ENCODE data around the gene CPN1. TPM values are rescaled to one million over a fixed set of nuclear protein-coding genes. Genes with fewer than 3 reads are reported as not detected.

CPN1 gene
- total RNA-seq, 1 donor from 2014 or later, result not detected

- Histone ChIP-seq H3K27ac (peak overlapping the region; percentile 31), H3K27me3 (ENCODE audit: low read depth) (no peaks in the 10 kb centered on the region), H3K4me1 (peaks cover 4% of the 10 kb centered on the region), H3K36me3 (no peaks in the 10 kb centered on the region), H3K4me3 (no peak overlapping the region), H3K9me3 (no peaks in the 10 kb centered on the region)
- intact Hi-C loops (cut with DNase I), result no loop called here
- ATAC-seq (peak; percentile 56), DNase-seq (no peak)
- TF ChIP-seq, protein P1, sequence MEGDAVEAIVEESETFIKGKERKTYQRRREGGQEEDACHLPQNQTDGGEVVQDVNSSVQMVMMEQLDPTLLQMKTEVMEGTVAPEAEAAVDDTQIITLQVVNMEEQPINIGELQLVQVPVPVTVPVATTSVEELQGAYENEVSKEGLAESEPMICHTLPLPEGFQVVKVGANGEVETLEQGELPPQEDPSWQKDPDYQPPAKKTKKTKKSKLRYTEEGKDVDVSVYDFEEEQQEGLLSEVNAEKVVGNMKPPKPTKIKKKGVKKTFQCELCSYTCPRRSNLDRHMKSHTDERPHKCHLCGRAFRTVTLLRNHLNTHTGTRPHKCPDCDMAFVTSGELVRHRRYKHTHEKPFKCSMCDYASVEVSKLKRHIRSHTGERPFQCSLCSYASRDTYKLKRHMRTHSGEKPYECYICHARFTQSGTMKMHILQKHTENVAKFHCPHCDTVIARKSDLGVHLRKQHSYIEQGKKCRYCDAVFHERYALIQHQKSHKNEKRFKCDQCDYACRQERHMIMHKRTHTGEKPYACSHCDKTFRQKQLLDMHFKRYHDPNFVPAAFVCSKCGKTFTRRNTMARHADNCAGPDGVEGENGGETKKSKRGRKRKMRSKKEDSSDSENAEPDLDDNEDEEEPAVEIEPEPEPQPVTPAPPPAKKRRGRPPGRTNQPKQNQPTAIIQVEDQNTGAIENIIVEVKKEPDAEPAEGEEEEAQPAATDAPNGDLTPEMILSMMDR (IDR thresholded peaks at IDR 0.05), result no peak
Measured at GRCh38 chr10:100043796-100044195, 37.9 kb downstream of the CPN1 start.

GRCh38 chr10:100043344-100043743, 38.3 kb downstream of the CPN1 start:
- Histone ChIP-seq H3K9me3 (no peaks in the 10 kb centered on the region), H3K27me3 (ENCODE audit: low read depth) (no peaks in the 10 kb centered on the region), H3K4me3 (no peak overlapping the region), H3K4me1 (peaks cover 4% of the 10 kb centered on the region), H3K27ac (peak overlapping the region; percentile 31), H3K36me3 (no peaks in the 10 kb centered on the region)
- TF ChIP-seq, protein P1 (IDR thresholded peaks at IDR 0.05), result no peak
- DNase-seq (no peak), ATAC-seq (no peak)
- intact Hi-C loops (cut with DNase I), result no loop called here

DNA sequence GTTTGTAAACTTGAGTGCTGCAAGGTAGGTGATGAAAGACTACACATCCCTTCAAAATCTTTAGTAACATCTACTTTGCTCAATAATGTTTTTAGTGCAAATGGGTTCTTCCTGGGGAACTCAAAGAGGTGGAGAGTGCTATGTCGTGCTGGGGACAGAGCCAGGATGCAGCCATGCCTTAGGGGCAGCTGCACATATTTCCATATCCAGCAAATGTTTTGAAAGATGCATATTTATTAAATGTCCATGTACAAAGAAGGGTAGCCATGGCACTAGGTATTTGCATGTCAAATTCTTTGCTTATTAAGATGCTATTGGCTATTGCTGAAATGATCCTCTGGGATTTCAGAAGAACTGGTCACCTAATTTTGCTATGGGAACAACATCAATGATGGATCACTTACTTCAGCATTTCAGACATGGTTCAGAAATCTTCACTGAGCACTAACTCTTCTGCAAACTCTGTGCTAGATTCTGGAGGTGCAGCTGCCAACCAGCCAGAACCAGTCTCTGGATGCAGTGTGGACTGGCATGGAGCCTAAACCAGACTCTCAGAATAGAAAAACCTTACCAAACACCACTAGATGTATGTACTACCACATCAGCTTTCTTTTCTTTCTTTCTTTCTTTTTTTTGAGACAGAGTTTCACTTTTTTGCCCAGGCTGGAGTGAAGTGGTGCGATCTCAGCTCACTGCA, 40.2 kb downstream of the CPN1 start:
- DNase-seq (no peak), ATAC-seq (no peak)
- Histone ChIP-seq H3K4me1 (peaks cover 4% of the 10 kb centered on the region), H3K27me3 (ENCODE audit: low read depth) (no peaks in the 10 kb centered on the region), H3K4me3 (no peak overlapping the region), H3K9me3 (no peaks in the 10 kb centered on the region), H3K27ac (no peak overlapping the region), H3K36me3 (no peaks in the 10 kb centered on the region)
- intact Hi-C loops (cut with DNase I), result no loop called here
- TF ChIP-seq, protein P1 (IDR thresholded peaks at IDR 0.05), result no peak

GRCh38 chr10:100038561-100039071, 43.1 kb downstream of the CPN1 start:
- DNase-seq (no peak), ATAC-seq (no peak)
- no peak overlapping the region for H3K4me3 ChIP-seq
- H3K27me3 ChIP-seq (ENCODE audit: low read depth), result no peaks in the 10 kb centered on the region
- no peak overlapping the region for H3K27ac ChIP-seq
- intact Hi-C loops (cut with DNase I), result no loop called here
- TF ChIP-seq, protein P1 (IDR thresholded peaks at IDR 0.05), result no peak
- H3K36me3 ChIP-seq, result no peaks in the 10 kb centered on the region
- no peaks in the 10 kb centered on the region for H3K9me3 ChIP-seq
- H3K4me1 ChIP-seq, result no peaks in the 10 kb centered on the region

GRCh38 chr10:100037758-100038315, 43.8 kb downstream of the CPN1 start:
- no peaks in the 10 kb centered on the region for H3K36me3 ChIP-seq
- H3K27me3 ChIP-seq (ENCODE audit: low read depth), result no peaks in the 10 kb centered on the region
- H3K9me3 ChIP-seq, result no peaks in the 10 kb centered on the region
- DNase-seq, result no peak
- intact Hi-C loops (cut with DNase I), result no loop called here
- ATAC-seq, result no peak
- H3K4me3 ChIP-seq, result no peak overlapping the region
- H3K4me1 ChIP-seq, result no peaks in the 10 kb centered on the region
- H3K27ac ChIP-seq, result no peak overlapping the region
- TF ChIP-seq, protein P1 (IDR thresholded peaks at IDR 0.05), result no peak

All from lower lobe of right lung (tissue), 2 donors.